ENCODE results near the gene ASCC1. TPM values are rescaled to one million over a fixed set of nuclear protein-coding genes. Genes with fewer than 3 reads are reported as not detected.
"Not testable (repeated sequence)": the region's sequence is repeated elsewhere in the genome, so short reads cannot be mapped to it uniquely, and the experiment has no call there.

The ASCC1 gene
- total RNA-seq, 2 donors from 2014 or later, result 15.2 to 30.3 TPM

DNA sequence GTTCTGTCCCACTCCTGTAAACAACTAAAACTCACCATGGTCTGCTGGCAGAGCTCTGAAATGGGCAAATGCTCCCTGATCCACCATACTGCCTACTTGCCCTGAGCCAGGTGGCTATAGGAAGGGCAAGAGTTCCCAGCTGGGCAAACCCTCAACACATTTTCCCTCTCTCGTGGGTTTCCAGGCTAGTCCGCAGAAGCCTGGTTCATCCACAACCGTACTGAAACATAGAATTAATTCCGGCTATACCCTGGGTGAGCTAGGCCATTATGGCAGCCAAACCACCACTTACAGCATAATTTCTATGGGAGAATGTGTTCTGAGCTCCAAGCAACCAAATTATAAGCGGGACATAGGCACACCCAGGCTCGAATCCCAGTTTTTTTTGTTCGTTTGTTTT lies 37.5 kb upstream of the ASCC1 start:
- peaks cover 64 to 86% of the 10 kb centered on the region in 2 donors for H3K4me1 ChIP-seq (ENCODE audit: control insufficient read depth in 1 of 2, low read depth in 2 of 2)
- TF ChIP-seq, protein P1, sequence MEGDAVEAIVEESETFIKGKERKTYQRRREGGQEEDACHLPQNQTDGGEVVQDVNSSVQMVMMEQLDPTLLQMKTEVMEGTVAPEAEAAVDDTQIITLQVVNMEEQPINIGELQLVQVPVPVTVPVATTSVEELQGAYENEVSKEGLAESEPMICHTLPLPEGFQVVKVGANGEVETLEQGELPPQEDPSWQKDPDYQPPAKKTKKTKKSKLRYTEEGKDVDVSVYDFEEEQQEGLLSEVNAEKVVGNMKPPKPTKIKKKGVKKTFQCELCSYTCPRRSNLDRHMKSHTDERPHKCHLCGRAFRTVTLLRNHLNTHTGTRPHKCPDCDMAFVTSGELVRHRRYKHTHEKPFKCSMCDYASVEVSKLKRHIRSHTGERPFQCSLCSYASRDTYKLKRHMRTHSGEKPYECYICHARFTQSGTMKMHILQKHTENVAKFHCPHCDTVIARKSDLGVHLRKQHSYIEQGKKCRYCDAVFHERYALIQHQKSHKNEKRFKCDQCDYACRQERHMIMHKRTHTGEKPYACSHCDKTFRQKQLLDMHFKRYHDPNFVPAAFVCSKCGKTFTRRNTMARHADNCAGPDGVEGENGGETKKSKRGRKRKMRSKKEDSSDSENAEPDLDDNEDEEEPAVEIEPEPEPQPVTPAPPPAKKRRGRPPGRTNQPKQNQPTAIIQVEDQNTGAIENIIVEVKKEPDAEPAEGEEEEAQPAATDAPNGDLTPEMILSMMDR (IDR thresholded peaks at IDR 0.05), result no peak

DNA sequence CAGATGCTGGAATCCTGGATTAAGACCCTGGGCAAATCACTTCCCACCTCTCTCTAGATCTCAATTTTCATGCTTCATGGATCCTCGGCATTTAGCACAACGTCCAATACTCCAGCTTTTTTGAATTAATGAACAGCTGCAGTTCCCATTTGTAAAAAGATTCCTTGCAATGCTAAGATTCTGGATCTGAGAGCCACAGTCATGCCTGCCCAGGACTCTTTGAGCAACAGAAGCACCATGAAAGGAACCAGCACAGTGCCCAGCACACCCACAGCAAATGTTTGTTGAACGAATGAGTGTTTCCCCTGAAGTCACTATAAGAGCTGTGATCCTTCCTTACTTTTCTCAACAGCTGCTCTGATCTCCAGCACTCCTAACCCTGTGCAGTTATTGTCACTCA lies 36.9 kb upstream of the ASCC1 start:
- Histone ChIP-seq H3K27ac (peak overlapping the region; percentile 90 to 94), H3K9me3 (no peaks in the 10 kb centered on the region), H3K4me1 (ENCODE audit: control insufficient read depth in 1 of 2, low read depth in 2 of 2) (peaks cover 64 to 91% of the 10 kb centered on the region in 2 donors), H3K4me3 (no peak overlapping the region), H3K36me3 (no peaks in the 10 kb centered on the region), H3K27me3 (replicated peaks; ENCODE audit: insufficient read depth) (no peaks in the 10 kb centered on the region)
- no peak for ATAC-seq (ENCODE audit: insufficient number of reproducible peaks, low FRiP score, low read depth)
- TF ChIP-seq, protein P1 (IDR thresholded peaks at IDR 0.05), result no peak
- DNase-seq (ENCODE audit: low spot score), result no peak

More for the DNA sequence above, 37.5 kb upstream of the ASCC1 start:
- Histone ChIP-seq H3K27ac (peak overlapping the region; percentile 90 to 94), H3K27me3 (replicated peaks; ENCODE audit: insufficient read depth) (no peaks in the 10 kb centered on the region), H3K36me3 (no peaks in the 10 kb centered on the region), H3K9me3 (no peaks in the 10 kb centered on the region), H3K4me3 (no peak overlapping the region)
- DNase-seq (ENCODE audit: low spot score) (no peak), ATAC-seq (ENCODE audit: insufficient number of reproducible peaks, low FRiP score, low read depth) (no peak)

DNA sequence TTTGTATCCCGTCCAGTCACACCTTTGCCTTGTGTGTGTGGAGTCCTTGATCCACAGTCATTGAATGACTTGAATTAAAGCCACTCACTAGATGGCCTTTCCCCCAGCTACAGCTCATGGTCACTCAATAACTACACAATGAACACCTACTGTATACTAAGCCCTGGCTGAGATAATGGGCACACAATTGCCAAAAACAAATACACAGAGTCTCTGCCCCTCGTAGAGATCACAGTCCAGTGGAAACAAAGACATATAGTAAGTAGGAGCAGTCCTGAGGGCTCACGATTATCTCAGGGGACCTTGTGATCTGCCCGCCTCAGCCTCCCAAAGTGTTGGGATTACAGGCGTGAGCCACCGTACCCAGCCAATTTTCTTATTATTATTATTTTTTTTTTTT lies 35.6 kb upstream of the ASCC1 start:
- H3K36me3 ChIP-seq, result no peaks in the 10 kb centered on the region
- H3K4me1 ChIP-seq (ENCODE audit: control insufficient read depth in 1 of 2, low read depth in 2 of 2), result peaks cover 71 to 96% of the 10 kb centered on the region in 2 donors
- H3K9me3 ChIP-seq, result no peaks in the 10 kb centered on the region
- TF ChIP-seq, protein P1 (IDR thresholded peaks at IDR 0.05), result no peak
- H3K4me3 ChIP-seq, result no peak overlapping the region
- peak overlapping the region; percentile 80 to 90 for H3K27ac ChIP-seq
- no peaks in the 10 kb centered on the region for H3K27me3 ChIP-seq (replicated peaks; ENCODE audit: insufficient read depth)
- no peak for ATAC-seq (ENCODE audit: insufficient number of reproducible peaks, low FRiP score, low read depth)
- DNase-seq (ENCODE audit: low spot score), result no peak

DNA sequence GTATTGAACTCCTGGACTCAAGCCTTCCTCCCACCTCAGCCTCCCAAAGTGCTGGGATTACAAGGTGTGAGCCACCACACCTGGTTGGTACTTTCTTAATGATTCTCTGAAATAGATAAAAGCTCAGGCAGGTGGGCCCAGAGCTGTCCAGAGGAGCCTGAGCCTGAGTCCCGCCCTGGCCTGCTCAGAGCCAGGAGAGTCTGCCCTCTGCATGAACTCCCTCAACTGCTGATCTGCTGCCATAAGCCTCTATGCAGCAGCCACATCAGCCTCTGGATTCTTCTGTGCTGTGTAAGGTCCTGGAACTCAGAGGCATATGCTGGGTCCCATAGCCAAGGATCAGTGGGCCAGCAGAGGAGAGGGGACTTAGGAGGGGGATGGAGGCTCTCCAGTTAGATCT lies 34.6 kb upstream of the ASCC1 start:
- Histone ChIP-seq H3K9me3 (no peaks in the 10 kb centered on the region), H3K36me3 (no peaks in the 10 kb centered on the region), H3K27me3 (replicated peaks; ENCODE audit: insufficient read depth) (no peaks in the 10 kb centered on the region), H3K4me3 (no peak overlapping the region), H3K27ac (peak overlapping the region; percentile 80 to 90), H3K4me1 (ENCODE audit: control insufficient read depth in 1 of 2, low read depth in 2 of 2) (peaks cover 71 to 94% of the 10 kb centered on the region in 2 donors)
- no peak for DNase-seq (ENCODE audit: low spot score)
- peak; percentile 19 for ATAC-seq (ENCODE audit: insufficient number of reproducible peaks, low FRiP score, low read depth)
- TF ChIP-seq, protein P1 (IDR thresholded peaks at IDR 0.05), result no peak

DNA sequence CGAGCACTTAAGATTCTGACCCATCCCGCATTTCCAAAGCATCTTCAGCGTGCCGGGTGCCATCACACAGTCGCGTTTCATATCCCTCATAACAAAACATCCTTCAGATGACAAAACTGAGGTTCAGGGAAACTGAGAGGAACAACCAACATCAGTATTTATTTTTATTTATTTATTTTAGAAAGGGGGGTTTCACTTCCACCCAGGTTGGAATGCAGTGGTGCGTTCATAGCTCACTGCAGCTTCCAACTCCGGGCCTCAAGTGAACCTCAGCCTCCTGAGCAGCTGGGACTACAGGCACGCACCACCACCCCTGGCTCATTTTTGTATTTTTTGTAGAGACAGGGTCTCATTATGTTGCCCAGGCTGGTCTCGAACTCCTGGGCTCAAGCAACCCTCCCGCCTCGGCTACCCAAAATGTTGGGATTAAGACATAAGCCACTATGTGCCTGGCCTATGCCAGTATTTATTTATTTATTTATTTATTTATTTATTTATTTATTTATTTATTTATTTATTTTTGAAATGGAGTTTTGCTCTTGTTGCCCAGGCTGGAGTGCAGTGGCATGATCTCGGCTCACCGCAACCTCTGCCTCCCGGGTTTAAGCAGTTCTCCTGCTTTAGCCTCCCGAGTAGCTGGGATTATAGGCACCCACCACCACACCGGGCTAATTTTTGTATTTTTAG lies 33.2 kb upstream of the ASCC1 start:
- DNase-seq (ENCODE audit: low spot score); H3K9me3 ChIP-seq; H3K27me3 ChIP-seq (replicated peaks; ENCODE audit: insufficient read depth); ATAC-seq (ENCODE audit: insufficient number of reproducible peaks, low FRiP score, low read depth); H3K36me3 ChIP-seq: not testable (repeated sequence)
- Histone ChIP-seq H3K4me1 (ENCODE audit: control insufficient read depth in 1 of 2, low read depth in 2 of 2) (peaks cover 71 to 94% of the 10 kb centered on the region in 2 donors), H3K4me3 (peak overlapping the region; percentile 49), H3K27ac (peak overlapping the region; percentile 90 to 96)
